ENCODE results near the gene SLC15A1.

DNA sequence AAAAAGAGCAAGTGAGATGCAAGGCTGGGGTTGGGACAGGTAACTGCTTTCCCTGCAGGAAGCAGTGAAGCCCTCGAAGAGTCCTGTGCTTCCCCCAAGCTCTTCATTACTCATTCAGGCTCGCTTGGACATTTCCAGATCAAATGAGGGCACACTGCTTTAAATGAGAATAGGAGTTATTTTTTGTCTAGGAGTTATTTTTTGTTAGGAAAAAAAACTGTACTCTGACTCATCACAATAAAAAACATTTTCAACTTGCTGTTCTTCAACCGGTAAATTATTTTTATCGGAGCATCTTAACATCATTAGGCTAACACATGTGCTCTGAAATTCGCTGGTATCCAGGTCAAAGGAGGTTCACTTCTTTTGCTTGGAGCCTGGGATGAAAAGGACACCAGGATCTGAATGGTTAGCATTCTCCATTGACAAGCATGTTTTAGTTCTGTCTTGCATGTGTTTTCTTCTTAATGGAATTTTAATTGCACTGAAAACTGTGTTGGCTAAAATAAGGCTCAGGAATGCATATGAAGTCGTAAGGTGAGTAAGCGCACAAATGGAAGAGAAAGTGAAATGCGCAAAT is 94.9 kb downstream of the SLC15A1 start:
- TF ChIP-seq, protein P1, sequence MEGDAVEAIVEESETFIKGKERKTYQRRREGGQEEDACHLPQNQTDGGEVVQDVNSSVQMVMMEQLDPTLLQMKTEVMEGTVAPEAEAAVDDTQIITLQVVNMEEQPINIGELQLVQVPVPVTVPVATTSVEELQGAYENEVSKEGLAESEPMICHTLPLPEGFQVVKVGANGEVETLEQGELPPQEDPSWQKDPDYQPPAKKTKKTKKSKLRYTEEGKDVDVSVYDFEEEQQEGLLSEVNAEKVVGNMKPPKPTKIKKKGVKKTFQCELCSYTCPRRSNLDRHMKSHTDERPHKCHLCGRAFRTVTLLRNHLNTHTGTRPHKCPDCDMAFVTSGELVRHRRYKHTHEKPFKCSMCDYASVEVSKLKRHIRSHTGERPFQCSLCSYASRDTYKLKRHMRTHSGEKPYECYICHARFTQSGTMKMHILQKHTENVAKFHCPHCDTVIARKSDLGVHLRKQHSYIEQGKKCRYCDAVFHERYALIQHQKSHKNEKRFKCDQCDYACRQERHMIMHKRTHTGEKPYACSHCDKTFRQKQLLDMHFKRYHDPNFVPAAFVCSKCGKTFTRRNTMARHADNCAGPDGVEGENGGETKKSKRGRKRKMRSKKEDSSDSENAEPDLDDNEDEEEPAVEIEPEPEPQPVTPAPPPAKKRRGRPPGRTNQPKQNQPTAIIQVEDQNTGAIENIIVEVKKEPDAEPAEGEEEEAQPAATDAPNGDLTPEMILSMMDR (IDR thresholded peaks at IDR 0.05): no peak
- no peak for TF ChIP-seq EP300 (IDR thresholded peaks at IDR 0.05; ENCODE audit: low read depth)
- no peak for TF ChIP-seq POLR2AphosphoS5 (IDR thresholded peaks at IDR 0.05)
- TF ChIP-seq POLR2A (IDR thresholded peaks at IDR 0.05): no peak

Data from transverse colon (tissue), 4 donors.